Measurements from ENCODE around the gene IKBKE. TPM values are rescaled to one million over a fixed set of nuclear protein-coding genes. Genes with fewer than 3 reads are reported as not detected.

Gene IKBKE
- total and polyA plus RNA-seq, 9 donors: 0.86 to 3.9 (median 2.3) TPM

DNA sequence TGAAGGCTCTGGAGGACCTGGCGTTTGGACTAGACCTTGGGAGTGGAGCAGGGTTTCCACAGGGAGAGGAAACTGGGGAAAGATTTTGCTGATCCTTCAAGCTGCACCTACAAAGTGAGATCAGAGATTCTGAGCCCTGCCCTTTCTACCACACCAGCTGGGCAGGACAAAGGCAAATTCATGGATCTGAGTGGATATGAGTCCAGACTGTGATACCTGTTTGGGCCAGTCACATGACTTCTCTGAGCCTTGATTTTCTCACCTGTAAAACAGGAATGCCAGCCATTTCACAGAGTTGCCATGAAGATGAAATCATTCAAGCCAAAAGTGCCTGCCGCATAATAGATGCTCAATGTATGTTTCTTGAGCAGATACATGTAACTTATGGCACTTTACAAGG lies 32.1 kb downstream of the IKBKE start:
- Histone ChIP-seq H3K4me1 (ENCODE audit: insufficient read depth) (peaks cover 3% of the 10 kb centered on the region), H3K27ac (no peak overlapping the region), H3K36me3 (no peaks in the 10 kb centered on the region), H3K27me3 (no peaks in the 10 kb centered on the region), H3K9me3 (no peaks in the 10 kb centered on the region), H3K4me3 (no peak overlapping the region)
- TF ChIP-seq EP300 (IDR thresholded peaks at IDR 0.05): no peak
- TF ChIP-seq, protein P1, sequence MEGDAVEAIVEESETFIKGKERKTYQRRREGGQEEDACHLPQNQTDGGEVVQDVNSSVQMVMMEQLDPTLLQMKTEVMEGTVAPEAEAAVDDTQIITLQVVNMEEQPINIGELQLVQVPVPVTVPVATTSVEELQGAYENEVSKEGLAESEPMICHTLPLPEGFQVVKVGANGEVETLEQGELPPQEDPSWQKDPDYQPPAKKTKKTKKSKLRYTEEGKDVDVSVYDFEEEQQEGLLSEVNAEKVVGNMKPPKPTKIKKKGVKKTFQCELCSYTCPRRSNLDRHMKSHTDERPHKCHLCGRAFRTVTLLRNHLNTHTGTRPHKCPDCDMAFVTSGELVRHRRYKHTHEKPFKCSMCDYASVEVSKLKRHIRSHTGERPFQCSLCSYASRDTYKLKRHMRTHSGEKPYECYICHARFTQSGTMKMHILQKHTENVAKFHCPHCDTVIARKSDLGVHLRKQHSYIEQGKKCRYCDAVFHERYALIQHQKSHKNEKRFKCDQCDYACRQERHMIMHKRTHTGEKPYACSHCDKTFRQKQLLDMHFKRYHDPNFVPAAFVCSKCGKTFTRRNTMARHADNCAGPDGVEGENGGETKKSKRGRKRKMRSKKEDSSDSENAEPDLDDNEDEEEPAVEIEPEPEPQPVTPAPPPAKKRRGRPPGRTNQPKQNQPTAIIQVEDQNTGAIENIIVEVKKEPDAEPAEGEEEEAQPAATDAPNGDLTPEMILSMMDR (IDR thresholded peaks at IDR 0.05): no peak
- no peak for TF ChIP-seq POLR2A (IDR thresholded peaks at IDR 0.05)
- intact Hi-C loops (cut with DNase I): loop anchor here in 1 of 4 donors (5.0 kb wide), 1 partner anchor 40 kb away; no protein-coding TSS in a partner anchor
- 80 to 84% (median 82%) methylated on average over 2 of the region's 2 CpGs for WGBS, 3 donors
- DNase-seq: no peak

DNA sequence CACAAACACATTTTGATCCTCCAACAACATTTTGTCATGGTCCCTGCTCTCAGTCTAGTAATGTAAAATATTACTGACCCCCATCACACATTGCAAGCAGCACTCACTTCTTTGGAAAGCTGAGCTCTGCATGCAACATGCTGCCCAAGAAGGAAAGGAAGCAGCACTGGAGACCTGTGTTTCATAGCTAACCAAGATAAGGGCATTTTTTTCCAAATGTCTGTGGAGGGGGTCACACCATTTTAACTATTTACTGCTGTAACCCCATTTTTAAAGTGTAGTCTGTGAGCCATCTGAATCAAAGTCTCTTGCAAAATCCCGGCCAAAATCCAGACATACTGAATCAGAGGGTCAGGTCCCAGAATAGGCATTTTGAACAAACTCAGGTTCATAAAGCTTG lies 32.5 kb downstream of the IKBKE start:
- WGBS, 3 donors: 29 to 76% (median 64%) methylated on average over 1 of the region's 1 CpG
- Histone ChIP-seq H3K4me1 (ENCODE audit: insufficient read depth) (peaks cover 4% of the 10 kb centered on the region), H3K27me3 (no peaks in the 10 kb centered on the region), H3K36me3 (no peaks in the 10 kb centered on the region), H3K9me3 (no peaks in the 10 kb centered on the region), H3K4me3 (no peak overlapping the region), H3K27ac (no peak overlapping the region)
- no peak for TF ChIP-seq POLR2A (IDR thresholded peaks at IDR 0.05)
- TF ChIP-seq, protein P1 (IDR thresholded peaks at IDR 0.05): no peak
- TF ChIP-seq EP300 (IDR thresholded peaks at IDR 0.05): no peak
- no peak for DNase-seq
- intact Hi-C loops (cut with DNase I): loop anchor here in 1 of 4 donors (5.0 kb wide), 1 partner anchor 39 kb away; no protein-coding TSS in a partner anchor

DNA sequence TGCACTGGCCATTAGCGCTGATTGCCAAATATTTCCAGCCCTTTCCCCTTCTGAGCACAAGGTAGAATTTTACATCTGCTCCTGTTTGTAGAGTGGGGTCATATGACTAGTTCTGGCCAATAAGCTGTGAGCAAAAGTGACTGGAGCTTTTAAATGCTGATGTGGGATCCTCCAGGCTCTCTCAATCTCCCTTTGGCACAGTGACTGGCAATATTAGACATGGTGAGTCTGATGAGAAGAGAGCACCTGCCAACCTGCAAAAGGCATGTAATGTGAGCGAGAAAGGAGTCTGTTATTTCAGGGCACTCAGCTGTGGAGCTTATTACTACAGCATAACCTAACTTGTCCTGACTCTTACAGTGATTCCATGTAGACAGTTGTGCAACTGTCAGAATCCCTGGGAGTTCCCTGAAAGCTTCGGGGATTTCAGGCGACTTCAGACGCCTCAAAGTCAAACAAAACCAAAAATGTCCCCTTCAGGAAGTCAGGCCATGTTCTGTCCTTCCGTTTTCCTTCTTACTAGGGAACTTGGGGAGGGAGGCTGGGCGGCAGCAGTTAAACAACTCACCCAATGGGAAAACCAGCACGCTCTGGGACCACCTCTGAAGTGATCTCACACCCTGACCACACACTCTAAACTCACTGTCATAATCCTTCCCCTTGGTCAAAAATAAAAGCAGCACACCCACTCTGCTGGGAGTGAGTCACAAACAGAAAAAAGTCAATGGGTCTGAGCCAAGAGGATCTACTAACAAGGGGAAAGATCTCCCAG lies 33.5 kb downstream of the IKBKE start:
- no peak for DNase-seq
- Histone ChIP-seq H3K4me3 (no peak overlapping the region), H3K4me1 (ENCODE audit: insufficient read depth) (peaks cover 5% of the 10 kb centered on the region), H3K27ac (no peak overlapping the region), H3K27me3 (no peaks in the 10 kb centered on the region), H3K9me3 (no peaks in the 10 kb centered on the region), H3K36me3 (no peaks in the 10 kb centered on the region)
- TF ChIP-seq EP300 (IDR thresholded peaks at IDR 0.05): no peak
- no peak for TF ChIP-seq POLR2A (IDR thresholded peaks at IDR 0.05)
- TF ChIP-seq, protein P1 (IDR thresholded peaks at IDR 0.05): no peak
- intact Hi-C loops (cut with DNase I): loop anchor here in 1 of 4 donors (5.0 kb wide), 1 partner anchor 39 kb away; no protein-coding TSS in a partner anchor
- 53 to 58% (median 58%) methylated on average over 8 of the region's 8 CpGs for WGBS, 3 donors

DNA sequence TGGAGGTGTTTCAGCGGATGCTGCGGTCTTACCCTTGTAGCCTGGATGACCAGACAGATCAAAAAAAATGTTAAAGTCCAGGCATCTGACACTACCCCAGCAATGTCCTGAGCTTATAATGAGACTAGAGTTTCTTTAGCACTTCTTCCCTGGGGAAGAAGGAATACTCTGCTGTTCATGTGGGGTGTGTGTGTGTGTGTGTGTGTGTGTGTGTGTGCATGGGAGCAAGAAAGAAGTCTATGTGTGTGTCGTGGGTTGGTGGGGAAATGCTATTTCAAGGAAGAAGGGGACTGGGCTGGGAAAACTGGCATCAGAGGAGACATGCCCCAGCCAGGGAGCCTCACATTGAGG lies 34.1 kb downstream of the IKBKE start:
- Histone ChIP-seq H3K36me3 (no peaks in the 10 kb centered on the region), H3K27ac (no peak overlapping the region), H3K9me3 (no peaks in the 10 kb centered on the region), H3K27me3 (no peaks in the 10 kb centered on the region), H3K4me1 (ENCODE audit: insufficient read depth) (peaks cover 5% of the 10 kb centered on the region), H3K4me3 (no peak overlapping the region)
- WGBS, 3 donors: 30 to 45% (median 43%) methylated on average over 3 of the region's 3 CpGs
- no peak for TF ChIP-seq EP300 (IDR thresholded peaks at IDR 0.05)
- TF ChIP-seq, protein P1 (IDR thresholded peaks at IDR 0.05): no peak
- TF ChIP-seq POLR2A (IDR thresholded peaks at IDR 0.05): no peak
- intact Hi-C loops (cut with DNase I): loop anchor here in 1 of 4 donors (5.0 kb wide), 1 partner anchor 38 kb away; no protein-coding TSS in a partner anchor
- no peak for DNase-seq
